ENCODE data around the gene AUTS2. TPM values are rescaled to one million over a fixed set of nuclear protein-coding genes. Genes with fewer than 3 reads are reported as not detected.

AUTS2 gene
- total RNA-seq, 1 experiment from 2014 or later = 30.1 TPM

GRCh38 chr7:70419526-70420380 is 821.5 kb downstream of the AUTS2 start:
- Histone ChIP-seq H3K4me1 (peaks cover 10% of the 10 kb centered on the region), H3K9me3 (replicated peaks) (no peaks in the 10 kb centered on the region), H3K4me3 (no peak overlapping the region), H3K27me3 (no peaks in the 10 kb centered on the region), H3K27ac (no peak overlapping the region), H3K36me3 (no peaks in the 10 kb centered on the region)
- no peak for DNase-seq

GRCh38 chr7:70420381-70420662 is 822.0 kb downstream of the AUTS2 start:
- Histone ChIP-seq H3K9me3 (replicated peaks) (no peaks in the 10 kb centered on the region), H3K4me3 (no peak overlapping the region), H3K36me3 (no peaks in the 10 kb centered on the region), H3K27me3 (no peaks in the 10 kb centered on the region), H3K27ac (no peak overlapping the region), H3K4me1 (peaks cover 10% of the 10 kb centered on the region)
- no peak for DNase-seq

GRCh38 chr7:70421319-70421718 is 823.0 kb downstream of the AUTS2 start:
- Histone ChIP-seq H3K4me1 (peaks cover 6% of the 10 kb centered on the region), H3K36me3 (no peaks in the 10 kb centered on the region), H3K27ac (no peak overlapping the region), H3K4me3 (no peak overlapping the region), H3K9me3 (replicated peaks) (no peaks in the 10 kb centered on the region), H3K27me3 (no peaks in the 10 kb centered on the region)
- DNase-seq = no peak

- DNase-seq = no peak
- Histone ChIP-seq H3K4me1 (no peaks in the 10 kb centered on the region), H3K27ac (no peak overlapping the region), H3K36me3 (no peaks in the 10 kb centered on the region), H3K4me3 (no peak overlapping the region), H3K9me3 (replicated peaks) (no peaks in the 10 kb centered on the region), H3K27me3 (no peaks in the 10 kb centered on the region)
These were observed 828.1 kb downstream of the AUTS2 start for GRCh38 chr7:70426249-70426880.

- Histone ChIP-seq H3K27me3 (no peaks in the 10 kb centered on the region), H3K9me3 (replicated peaks) (no peaks in the 10 kb centered on the region), H3K36me3 (no peaks in the 10 kb centered on the region), H3K4me1 (no peaks in the 10 kb centered on the region), H3K4me3 (no peak overlapping the region), H3K27ac (no peak overlapping the region)
- no peak for DNase-seq
These were observed 834.3 kb downstream of the AUTS2 start for GRCh38 chr7:70432567-70433001.

GRCh38 chr7:70434376-70434775 is 836.1 kb downstream of the AUTS2 start:
- DNase-seq = no peak
- Histone ChIP-seq H3K27me3 (no peaks in the 10 kb centered on the region), H3K9me3 (replicated peaks) (no peaks in the 10 kb centered on the region), H3K27ac (no peak overlapping the region), H3K4me1 (no peaks in the 10 kb centered on the region), H3K4me3 (no peak overlapping the region), H3K36me3 (no peaks in the 10 kb centered on the region)

GRCh38 chr7:70434821-70435220 is 836.5 kb downstream of the AUTS2 start:
- no peaks in the 10 kb centered on the region for H3K36me3 ChIP-seq
- no peaks in the 10 kb centered on the region for H3K27me3 ChIP-seq
- H3K9me3 ChIP-seq (replicated peaks) = no peaks in the 10 kb centered on the region
- no peaks in the 10 kb centered on the region for H3K4me1 ChIP-seq
- H3K27ac ChIP-seq = no peak overlapping the region
- no peak for DNase-seq
- no peak overlapping the region for H3K4me3 ChIP-seq

GRCh38 chr7:70435634-70436033 is 837.4 kb downstream of the AUTS2 start:
- Histone ChIP-seq H3K4me1 (no peaks in the 10 kb centered on the region), H3K27me3 (no peaks in the 10 kb centered on the region), H3K27ac (no peak overlapping the region), H3K4me3 (no peak overlapping the region), H3K9me3 (replicated peaks) (no peaks in the 10 kb centered on the region), H3K36me3 (no peaks in the 10 kb centered on the region)
- DNase-seq = no peak

- no peak for DNase-seq
- H3K36me3 ChIP-seq = no peaks in the 10 kb centered on the region
- H3K9me3 ChIP-seq (replicated peaks) = no peaks in the 10 kb centered on the region
- no peak overlapping the region for H3K4me3 ChIP-seq
- H3K4me1 ChIP-seq = no peaks in the 10 kb centered on the region
- no peaks in the 10 kb centered on the region for H3K27me3 ChIP-seq
- H3K27ac ChIP-seq = no peak overlapping the region
These were observed 838.6 kb downstream of the AUTS2 start for GRCh38 chr7:70436790-70437350.

- H3K4me3 ChIP-seq = no peak overlapping the region
- no peak for DNase-seq
- H3K4me1 ChIP-seq = no peaks in the 10 kb centered on the region
- H3K36me3 ChIP-seq = no peaks in the 10 kb centered on the region
- H3K27ac ChIP-seq = no peak overlapping the region
- H3K9me3 ChIP-seq (replicated peaks) = no peaks in the 10 kb centered on the region
- H3K27me3 ChIP-seq = no peaks in the 10 kb centered on the region
These were observed 841.4 kb downstream of the AUTS2 start for GRCh38 chr7:70439651-70440050.

GRCh38 chr7:70446448-70447143 is 848.3 kb downstream of the AUTS2 start:
- H3K27me3 ChIP-seq = no peaks in the 10 kb centered on the region
- H3K9me3 ChIP-seq (replicated peaks) = no peaks in the 10 kb centered on the region
- H3K27ac ChIP-seq = no peak overlapping the region
- H3K36me3 ChIP-seq = no peaks in the 10 kb centered on the region
- H3K4me1 ChIP-seq = no peaks in the 10 kb centered on the region
- H3K4me3 ChIP-seq = no peak overlapping the region
- DNase-seq = peak; percentile 12 to 21

GRCh38 chr7:70448312-70448906 is 850.1 kb downstream of the AUTS2 start:
- H3K4me1 ChIP-seq = no peaks in the 10 kb centered on the region
- no peaks in the 10 kb centered on the region for H3K36me3 ChIP-seq
- no peaks in the 10 kb centered on the region for H3K27me3 ChIP-seq
- DNase-seq = no peak
- no peak overlapping the region for H3K4me3 ChIP-seq
- H3K27ac ChIP-seq = no peak overlapping the region
- no peaks in the 10 kb centered on the region for H3K9me3 ChIP-seq (replicated peaks)

GRCh38 chr7:70450731-70451130 is 852.5 kb downstream of the AUTS2 start:
- Histone ChIP-seq H3K36me3 (no peaks in the 10 kb centered on the region), H3K27me3 (no peaks in the 10 kb centered on the region), H3K27ac (no peak overlapping the region), H3K4me3 (no peak overlapping the region), H3K4me1 (no peaks in the 10 kb centered on the region), H3K9me3 (replicated peaks) (no peaks in the 10 kb centered on the region)
- DNase-seq = no peak

GRCh38 chr7:70455925-70456324 is 857.6 kb downstream of the AUTS2 start:
- Histone ChIP-seq H3K4me3 (no peak overlapping the region), H3K36me3 (no peaks in the 10 kb centered on the region), H3K4me1 (peaks cover 2% of the 10 kb centered on the region; the same call in 1 of the 2 replicates), H3K27me3 (no peaks in the 10 kb centered on the region), H3K9me3 (replicated peaks) (no peaks in the 10 kb centered on the region), H3K27ac (no peak overlapping the region)
- DNase-seq = no peak

- DNase-seq = no peak
These were observed 858.4 kb downstream of the AUTS2 start for GRCh38 chr7:70456719-70457118.

More at GRCh38 chr7:70456719-70457118, 858.4 kb downstream of the AUTS2 start:
- Histone ChIP-seq H3K4me1 (peaks cover 2% of the 10 kb centered on the region; the same call in 1 of the 2 replicates), H3K9me3 (replicated peaks) (no peaks in the 10 kb centered on the region), H3K27me3 (no peaks in the 10 kb centered on the region), H3K4me3 (no peak overlapping the region), H3K27ac (no peak overlapping the region), H3K36me3 (no peaks in the 10 kb centered on the region)

Data from SJCRH30 (cell line).